Measurements from ENCODE around the gene ASTN2.
A peak's percentile ranks its signal among the peaks of the same experiment; 100 is the strongest.

The ASTN2 gene

GRCh38 chr9:116479967-116480366 lies 934.9 kb downstream of the ASTN2 start:
- no peak overlapping the region for H3K27ac ChIP-seq
- no peak for TF ChIP-seq CTCF (IDR thresholded peaks at IDR 0.05)
- H3K27me3 ChIP-seq = no peaks in the 10 kb centered on the region
- no peaks in the 10 kb centered on the region for H3K9me3 ChIP-seq
- intact Hi-C loops (cut with DNase I; ENCODE audit: low total_unique reads) = loop anchor here (10.0 kb wide), 1 partner anchor 885 kb away; no protein-coding TSS in a partner anchor
- no peak for DNase-seq
- no peak overlapping the region for H3K4me3 ChIP-seq
- H3K36me3 ChIP-seq = no peaks in the 10 kb centered on the region
- peaks cover 0 to 29% (median 22%) of the 10 kb centered on the region in 4 donors for H3K4me1 ChIP-seq

- no peak for TF ChIP-seq CTCF (IDR thresholded peaks at IDR 0.05)
- Histone ChIP-seq H3K27me3 (no peaks in the 10 kb centered on the region), H3K4me1 (peaks cover 0 to 26% (median 16%) of the 10 kb centered on the region in 4 donors), H3K4me3 (no peak overlapping the region), H3K27ac (no peak overlapping the region), H3K36me3 (no peaks in the 10 kb centered on the region), H3K9me3 (no peaks in the 10 kb centered on the region)
- intact Hi-C loops (cut with DNase I; ENCODE audit: low total_unique reads) = no loop called here
- DNase-seq = no peak
These were observed 935.8 kb downstream of the ASTN2 start for GRCh38 chr9:116479056-116479544.

GRCh38 chr9:116477584-116478141 lies 937.2 kb downstream of the ASTN2 start:
- H3K9me3 ChIP-seq = no peaks in the 10 kb centered on the region
- H3K4me3 ChIP-seq = no peak overlapping the region
- intact Hi-C loops (cut with DNase I; ENCODE audit: low total_unique reads) = no loop called here
- H3K27ac ChIP-seq = peak overlapping the region; percentile 36 to 40
- no peak for TF ChIP-seq CTCF (IDR thresholded peaks at IDR 0.05)
- no peaks in the 10 kb centered on the region for H3K36me3 ChIP-seq
- no peaks in the 10 kb centered on the region for H3K27me3 ChIP-seq
- no peak for DNase-seq
- H3K4me1 ChIP-seq = peaks cover 0 to 13% (median 7%) of the 10 kb centered on the region in 4 donors

GRCh38 chr9:116476935-116477381 lies 937.9 kb downstream of the ASTN2 start:
- no peaks in the 10 kb centered on the region for H3K36me3 ChIP-seq
- TF ChIP-seq CTCF (IDR thresholded peaks at IDR 0.05) = no peak
- no peaks in the 10 kb centered on the region for H3K27me3 ChIP-seq
- DNase-seq = peak in 1 of 2 donors; percentile 44
- H3K4me3 ChIP-seq = no peak overlapping the region
- H3K4me1 ChIP-seq = peaks cover 0 to 11% (median 6%) of the 10 kb centered on the region in 4 donors
- H3K27ac ChIP-seq = peak overlapping the region; percentile 36 to 40
- H3K9me3 ChIP-seq = no peaks in the 10 kb centered on the region
- intact Hi-C loops (cut with DNase I; ENCODE audit: low total_unique reads) = no loop called here

GRCh38 chr9:116476002-116476401 lies 938.9 kb downstream of the ASTN2 start:
- intact Hi-C loops (cut with DNase I; ENCODE audit: low total_unique reads) = no loop called here
- no peak for TF ChIP-seq CTCF (IDR thresholded peaks at IDR 0.05)
- no peak overlapping the region for H3K27ac ChIP-seq

More at GRCh38 chr9:116476002-116476401, 938.9 kb downstream of the ASTN2 start:
- no peaks in the 10 kb centered on the region for H3K9me3 ChIP-seq
- no peaks in the 10 kb centered on the region for H3K27me3 ChIP-seq
- no peak overlapping the region for H3K4me3 ChIP-seq
- peaks cover 0 to 21% (median 8%) of the 10 kb centered on the region in 4 donors for H3K4me1 ChIP-seq
- no peaks in the 10 kb centered on the region for H3K36me3 ChIP-seq
- no peak for DNase-seq
